Neuronal stem cell (in vitro differentiated cells): ENCODE data around the gene NFS1.

Experiments
- DNase-seq: peaks from one replicate; pipeline ENCODE4 v3.0.0-alpha.2; 2013; ENCODE audit warnings: low spot score
- H2AFZ ChIP-seq: one replicate; pipeline ENCODE4 v1.6.1; 2013; ENCODE audit warnings: mild to moderate bottlenecking, low read length, inconsistent platforms
- H2AK5ac ChIP-seq: 2 replicates; pipeline ENCODE4 v1.6.1; 2013; ENCODE audit warnings: low read depth, mild to moderate bottlenecking, inconsistent platforms, low read length, moderate library complexity, mixed read lengths
- H2BK120ac ChIP-seq: 2 replicates; pipeline ENCODE4 v1.6.1; 2013; ENCODE audit warnings: low read depth, mild to moderate bottlenecking, inconsistent platforms, low read length, moderate library complexity, mixed read lengths
- H2BK12ac ChIP-seq: one replicate; pipeline ENCODE4 v1.6.1; 2013; ENCODE audit warnings: low read length, inconsistent platforms
- H2BK15ac ChIP-seq: 2 replicates; pipeline ENCODE4 v1.6.1; 2013; ENCODE audit warnings: mild to moderate bottlenecking, low read length, inconsistent platforms, mixed read lengths
- H2BK5ac ChIP-seq: one replicate; pipeline ENCODE4 v1.6.1; 2013; ENCODE audit warnings: inconsistent platforms, mild to moderate bottlenecking, low read length, moderate library complexity
- H3K14ac ChIP-seq: one replicate; pipeline ENCODE4 v1.6.1; 2013; ENCODE audit warnings: low read length, inconsistent platforms
- H3K18ac ChIP-seq: 2 replicates; pipeline ENCODE4 v1.6.1; 2013; ENCODE audit warnings: low read length, inconsistent platforms
- H3K23ac ChIP-seq: 2 replicates; pipeline ENCODE4 v1.6.1; 2013; ENCODE audit warnings: low read depth, mild to moderate bottlenecking, mixed read lengths, low read length, inconsistent platforms; ENCODE audit not compliant: poor library complexity
- H3K27ac ChIP-seq: replicated peaks from 3 replicates; pipeline ENCODE4 v1.5.1; 2013; ENCODE audit warnings: low read length, inconsistent platforms
- H3K27me3 ChIP-seq, 3 experiments: 2 replicates each; pipeline ENCODE4 v1.6.1; 2013; ENCODE audit warnings: low read length in 3 of 3, mild to moderate bottlenecking in 2 of 3, inconsistent platforms in 1 of 3, low read depth in 1 of 3, mixed read lengths in 1 of 3, moderate library complexity in 1 of 3; ENCODE audit not compliant: control insufficient read depth in 3 of 3, insufficient read depth in 3 of 3
- H3K36me3 ChIP-seq, 2 donors: replicated peaks in 1 of 2; 2 replicates each; pipeline ENCODE4 v1.6.1; 2013; ENCODE audit warnings: low read length in 2 of 2; ENCODE audit not compliant: control insufficient read depth in 2 of 2, insufficient read depth in 2 of 2
- H3K4ac ChIP-seq: 2 replicates; pipeline ENCODE4 v1.6.1; 2013; ENCODE audit warnings: inconsistent platforms, mild to moderate bottlenecking, low read length, moderate library complexity
- H3K4me1 ChIP-seq, 2 donors: 1 replicate in 1 of 2; 2 replicates in 1 of 2; pipeline ENCODE4 v1.6.1; 2013; ENCODE audit warnings: low read length in 2 of 2, low read depth in 1 of 2; ENCODE audit not compliant: control insufficient read depth in 2 of 2, insufficient read depth in 1 of 2
- H3K4me2 ChIP-seq: one replicate; pipeline ENCODE4 v1.6.1; 2013; ENCODE audit warnings: mild to moderate bottlenecking, low read length, inconsistent platforms; ENCODE audit not compliant: insufficient read depth, poor library complexity, severe bottlenecking
- H3K4me3 ChIP-seq, 2 donors: 2 replicates each; pipeline ENCODE4 v1.5.1; 2013; ENCODE audit warnings: low read length in 2 of 2, mild to moderate bottlenecking in 2 of 2, inconsistent platforms in 1 of 2, moderate library complexity in 1 of 2
- H3K79me1 ChIP-seq: one replicate; pipeline ENCODE4 v1.6.1; 2013; ENCODE audit warnings: low read depth, mild to moderate bottlenecking, inconsistent platforms, low read length, moderate library complexity
- H3K9ac ChIP-seq: one replicate; pipeline ENCODE4 v1.6.1; 2013; ENCODE audit warnings: mild to moderate bottlenecking, low read depth, low read length, inconsistent platforms; ENCODE audit not compliant: poor library complexity
- H3K9me3 ChIP-seq, 2 donors: replicated peaks in 1 of 2; 2 replicates each; pipeline versions ENCODE3 to v1.6.1; 2013; ENCODE audit warnings: low read length in 2 of 2, mild to moderate bottlenecking in 2 of 2, inconsistent platforms in 1 of 2, low read depth in 1 of 2, mixed read lengths in 1 of 2, moderate library complexity in 1 of 2; ENCODE audit not compliant: control insufficient read depth in 2 of 2, insufficient read depth in 1 of 2
- H4K8ac ChIP-seq: one replicate; pipeline ENCODE4 v1.6.1; 2013; ENCODE audit warnings: low read depth, mild to moderate bottlenecking, inconsistent platforms, low read length, moderate library complexity
- H4K91ac ChIP-seq: one replicate; pipeline ENCODE4 v1.6.1; 2013; ENCODE audit warnings: low read length, low read depth, mild to moderate bottlenecking, inconsistent platforms; ENCODE audit not compliant: poor library complexity
- WGBS, 2 donors: extraction: QIAGEN DNeasy Blood & Tissue Kit; methylation state at CpG; one replicate each; pipeline ENCODE4 v1.1.7; 2013; ENCODE audit warnings: missing lambda C conversion rate in 2 of 2, mixed read lengths in 1 of 2; ENCODE audit not compliant: insufficient read length in 2 of 2, insufficient replicate concordance in 1 of 2; ENCODE audit errors: extremely low coverage in 2 of 2; 5-methylcytosine and 5-hydroxymethylcytosine counted together

The NFS1 gene

DNA sequence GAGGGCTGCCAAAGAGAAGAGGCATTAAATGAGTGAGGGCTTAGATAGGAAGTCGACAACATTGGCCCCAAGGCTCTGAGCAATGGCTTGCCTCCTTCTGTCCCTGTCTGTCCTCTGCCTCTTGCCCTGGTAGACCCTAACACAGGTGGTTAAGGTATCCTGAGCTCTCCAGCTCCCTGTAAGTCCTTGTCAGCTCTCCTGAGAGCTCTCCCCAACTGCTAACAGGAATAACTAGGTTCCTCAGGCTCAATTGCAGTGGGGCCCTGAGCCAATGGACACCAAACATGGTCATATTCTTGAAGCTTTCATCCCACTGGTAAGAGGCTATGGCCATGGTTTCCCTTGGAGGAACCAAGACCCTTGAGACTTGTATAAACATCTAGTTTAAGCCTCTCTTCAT is 29.5 kb downstream of the NFS1 start:
- H3K4me1 ChIP-seq, result no peaks in the 10 kb centered on the region
- H2AFZ ChIP-seq, result no peak overlapping the region
- H3K14ac ChIP-seq, result no peak overlapping the region
- H3K27ac ChIP-seq, result no peak overlapping the region
- H2BK12ac ChIP-seq, result no peak overlapping the region
- H4K8ac ChIP-seq, result no peak overlapping the region
- H3K79me1 ChIP-seq, result no peaks in the 10 kb centered on the region
- no peak overlapping the region for H3K9ac ChIP-seq
- no peak overlapping the region for H2BK5ac ChIP-seq
- no peak overlapping the region for H2BK120ac ChIP-seq
- WGBS, 2 donors, result no CpG with 5 or more reads among the region's 1 CpG
- no peaks in the 10 kb centered on the region for H3K9me3 ChIP-seq
- no peak overlapping the region for H4K91ac ChIP-seq
- H3K4me2 ChIP-seq, result no peak overlapping the region
- H2AK5ac ChIP-seq, result no peak overlapping the region
- no peak for DNase-seq
- no peak overlapping the region for H2BK15ac ChIP-seq
- H3K36me3 ChIP-seq, result peaks cover 8 to 49% of the 10 kb centered on the region in 2 donors
- H3K27me3 ChIP-seq, result no peaks in the 10 kb centered on the region
- no peak overlapping the region for H3K18ac ChIP-seq
- H3K4me3 ChIP-seq, result no peak overlapping the region
- H3K23ac ChIP-seq, result no peak overlapping the region
- H3K4ac ChIP-seq, result no peak overlapping the region

DNA sequence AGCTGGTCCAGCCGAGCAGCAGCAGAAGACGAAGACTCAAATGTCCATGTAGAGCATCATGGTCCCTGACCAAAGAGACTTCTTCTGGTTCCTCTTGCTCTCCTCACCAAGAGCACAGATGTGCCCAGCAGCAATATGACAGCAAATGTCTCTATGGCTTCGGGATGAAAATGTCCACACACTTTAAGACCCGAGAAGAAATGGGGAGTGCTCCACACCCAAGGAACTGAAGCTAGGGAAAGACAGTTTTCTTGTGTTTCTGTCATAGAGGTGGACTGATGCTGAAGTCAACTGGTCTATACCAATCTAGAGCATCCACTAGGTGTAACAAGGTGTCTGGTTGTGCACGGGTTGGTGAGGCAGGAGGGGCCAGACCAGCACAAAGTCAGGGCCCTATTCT is 29.9 kb downstream of the NFS1 start:
- Histone ChIP-seq H2BK5ac (no peak overlapping the region), H3K18ac (no peak overlapping the region), H3K23ac (no peak overlapping the region), H4K91ac (no peak overlapping the region), H2BK15ac (no peak overlapping the region), H3K14ac (no peak overlapping the region), H2BK120ac (no peak overlapping the region), H3K9ac (no peak overlapping the region), H3K79me1 (no peaks in the 10 kb centered on the region), H2BK12ac (no peak overlapping the region), H3K4me1 (no peaks in the 10 kb centered on the region), H4K8ac (no peak overlapping the region), H2AK5ac (no peak overlapping the region), H3K4ac (no peak overlapping the region), H3K4me3 (no peak overlapping the region), H3K27me3 (no peaks in the 10 kb centered on the region), H3K27ac (no peak overlapping the region), H3K4me2 (no peak overlapping the region), H3K9me3 (no peaks in the 10 kb centered on the region), H3K36me3 (peaks cover 7 to 44% of the 10 kb centered on the region in 2 donors), H2AFZ (no peak overlapping the region)
- no CpG with 5 or more reads among the region's 5 CpGs for WGBS, 2 donors
- no peak for DNase-seq

DNA sequence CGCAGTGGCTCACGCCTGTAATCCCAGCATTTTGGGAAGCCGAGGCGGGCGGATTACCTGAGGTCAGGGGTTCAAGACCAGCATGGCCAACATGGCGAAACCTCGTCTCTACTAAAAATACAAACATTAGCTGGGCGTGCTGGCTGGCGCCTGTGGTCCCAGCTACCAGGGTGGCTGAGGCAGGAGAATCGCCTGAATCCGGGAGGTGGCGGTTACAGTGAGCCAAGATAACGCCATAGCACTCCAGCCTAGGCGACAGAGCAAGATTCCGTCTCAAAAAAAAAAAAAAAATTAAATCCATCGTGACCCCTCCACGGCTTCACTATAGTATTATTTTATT is 33.2 kb downstream of the NFS1 start:
- Histone ChIP-seq H4K8ac (no peak overlapping the region), H3K4me1 (peaks cover 3 to 7% of the 10 kb centered on the region in 2 donors), H3K27me3 (no peaks in the 10 kb centered on the region), H4K91ac (no peak overlapping the region), H3K14ac (no peak overlapping the region), H3K9ac (peak overlapping the region; percentile 51), H3K36me3 (peaks cover 0 to 33% of the 10 kb centered on the region in 2 donors), H2AFZ (no peak overlapping the region), H2AK5ac (no peak overlapping the region), H3K18ac (no peak overlapping the region), H3K4me2 (no peak overlapping the region), H3K27ac (no peak overlapping the region), H3K23ac (no peak overlapping the region), H2BK5ac (no peak overlapping the region), H2BK15ac (no peak overlapping the region), H2BK12ac (no peak overlapping the region), H3K4ac (no peak overlapping the region), H3K4me3 (no peak overlapping the region), H3K9me3 (no peaks in the 10 kb centered on the region), H3K79me1 (no peaks in the 10 kb centered on the region), H2BK120ac (no peak overlapping the region)
- no peak for DNase-seq
- WGBS, 2 donors, result no CpG with 5 or more reads among the region's 17 CpGs

DNA sequence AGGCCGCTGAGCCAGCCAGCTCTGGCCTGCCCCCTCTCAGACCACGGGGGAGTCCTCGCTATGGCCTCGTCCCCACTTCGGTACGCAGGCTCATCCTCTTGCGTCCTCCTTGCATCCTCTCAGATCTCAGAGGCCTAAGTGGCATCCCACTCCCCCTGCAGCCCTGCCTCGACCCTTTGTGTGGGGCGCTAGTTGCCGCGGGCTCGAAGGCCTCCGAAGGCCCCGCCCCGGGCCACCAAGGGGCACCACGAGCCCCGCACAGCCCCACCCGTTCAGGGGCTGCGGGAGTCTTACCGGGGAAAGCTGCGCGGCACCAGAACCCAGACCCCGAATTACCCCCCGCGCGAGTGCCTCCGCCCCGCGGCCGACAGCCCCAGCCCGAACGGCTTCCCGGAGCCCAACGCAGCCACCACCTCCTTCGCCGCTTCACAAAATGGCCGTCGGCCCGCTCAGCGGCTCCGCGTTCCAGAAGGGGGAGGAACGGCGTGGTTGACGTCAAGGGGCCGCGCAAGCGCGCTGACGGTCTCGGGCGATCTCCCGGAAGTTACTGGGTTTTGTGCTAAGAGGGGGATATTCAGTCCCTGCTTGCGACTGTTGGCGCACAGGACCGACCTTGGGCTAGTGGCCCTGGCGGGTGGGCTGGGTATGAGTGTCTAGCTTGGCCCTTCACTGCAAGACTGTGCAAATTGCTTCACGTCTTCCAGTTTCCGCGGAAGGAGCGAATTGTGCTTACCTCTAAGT is 34.5 kb downstream of the NFS1 start, which contains the start of the genes CPNE1 and RBM12:
Gene CPNE1 (minus strand): TSS at position 435 of the 741 bp plus-strand sequence. CDS start 31,977 bp downstream, outside the sequence.
Gene RBM12 (minus strand): TSS at position 435 of the 741 bp plus-strand sequence. CDS start 9,578 bp downstream, outside the sequence.
- DNase-seq, result peak; percentile 91
- no peaks in the 10 kb centered on the region for H3K27me3 ChIP-seq
- no peak within 1 kb of the TSS for H2BK120ac ChIP-seq
- peak within 1 kb of the TSS; percentile 82 for H2AFZ ChIP-seq
- H3K4me2 ChIP-seq, result peak within 1 kb of the TSS; percentile 66
- H2BK12ac ChIP-seq, result no peak within 1 kb of the TSS
- H3K18ac ChIP-seq, result peak within 1 kb of the TSS; percentile 98
- peak within 1 kb of the TSS; percentile 10 for H3K14ac ChIP-seq
- no peaks in the 10 kb centered on the region for H3K79me1 ChIP-seq
- peaks cover 0 to 21% of the 10 kb centered on the region in 2 donors for H3K36me3 ChIP-seq
- H3K4me1 ChIP-seq, result peaks cover 3 to 7% of the 10 kb centered on the region in 2 donors
- H3K9me3 ChIP-seq, result peaks cover 0 to 5% of the 10 kb centered on the region in 2 donors
- peak within 1 kb of the TSS; percentile 83 for H4K8ac ChIP-seq
- peak within 1 kb of the TSS; percentile 92 for H3K27ac ChIP-seq
- peak within 1 kb of the TSS; percentile 91 to 93 for H3K4me3 ChIP-seq
- H2BK15ac ChIP-seq, result no peak within 1 kb of the TSS
- peak within 1 kb of the TSS; percentile 67 for H4K91ac ChIP-seq
- peak within 1 kb of the TSS; percentile 97 for H3K23ac ChIP-seq
- peak within 1 kb of the TSS; percentile 42 for H2AK5ac ChIP-seq
- no CpG with 5 or more reads among the region's 61 CpGs for WGBS, 2 donors
- peak within 1 kb of the TSS; percentile 96 for H2BK5ac ChIP-seq
- peak within 1 kb of the TSS; percentile 98 for H3K4ac ChIP-seq
- peak within 1 kb of the TSS; percentile 99 for H3K9ac ChIP-seq
